GM23338 (cell line): ENCODE measurements around the gene TDP2. TPM values are rescaled to one million over a fixed set of nuclear protein-coding genes. Genes with fewer than 3 reads are reported as not detected.

Experiments used
- CREB1 ChIP-seq: fragments of 250-450 bp; sonication (Bioruptor Pico); IDR thresholded peaks from 2 replicates; pipeline ENCODE4 v1.5.0; 2020; ENCODE audit warnings: low read depth, mild to moderate bottlenecking, moderate library complexity
- ETS1 ChIP-seq: IDR thresholded peaks from 2 replicates; pipeline ENCODE4 v1.6.1; 2016; ENCODE audit warnings: antibody characterized with exemption
- EZH2 ChIP-seq: fragments of 200-600 bp; sonication (generic); IDR thresholded peaks from one replicate; pipeline ENCODE4 v1.8.0; 2017; ENCODE audit warnings: antibody characterized with exemption, mild to moderate bottlenecking, low read depth; ENCODE audit not compliant: unreplicated experiment
- EZH2phosphoT487 ChIP-seq: fragments of 200-600 bp; sonication (generic); IDR thresholded peaks from one replicate; pipeline ENCODE4 v1.8.1; 2018; ENCODE audit warnings: antibody characterized with exemption; ENCODE audit not compliant: unreplicated experiment
- JUNB ChIP-seq: IDR thresholded peaks from one replicate; pipeline ENCODE4 v1.6.1; 2016; ENCODE audit warnings: antibody characterized with exemption; ENCODE audit not compliant: unreplicated experiment
- NANOG ChIP-seq: IDR thresholded peaks from 2 replicates; pipeline ENCODE4 v1.6.1; 2016; ENCODE audit warnings: antibody characterized with exemption, borderline replicate concordance
- POLR2AphosphoS5 ChIP-seq: IDR thresholded peaks from 2 replicates; pipeline ENCODE4 v1.6.1; 2016; ENCODE audit warnings: antibody characterized with exemption, low read depth
- REST ChIP-seq: IDR thresholded peaks from one replicate; pipeline ENCODE4 v1.6.1; 2018; ENCODE audit warnings: antibody characterized with exemption; ENCODE audit not compliant: unreplicated experiment
- STAT1 ChIP-seq: IDR thresholded peaks from one replicate; pipeline ENCODE4 v1.6.1; 2016; ENCODE audit warnings: antibody characterized with exemption; ENCODE audit not compliant: unreplicated experiment
- ZNF114 ChIP-seq: fragments of 250-450 bp; sonication (Bioruptor Pico); IDR thresholded peaks from 2 replicates; pipeline ENCODE4 v1.5.0; 2020; ENCODE audit warnings: mild to moderate bottlenecking, moderate library complexity
- ZNF331 ChIP-seq: fragments of 250-450 bp; sonication (Bioruptor Pico); IDR thresholded peaks from 2 replicates; pipeline ENCODE4 v1.5.0; 2020; ENCODE audit warnings: low read depth, mild to moderate bottlenecking, moderate library complexity
- ZNF462 ChIP-seq: fragments of 250-450 bp; sonication (Bioruptor Pico); IDR thresholded peaks from 2 replicates; pipeline ENCODE4 v1.5.0; 2020; ENCODE audit warnings: mild to moderate bottlenecking, moderate library complexity
- polyA plus RNA-seq: library from polyadenylated mRNA; unstranded; fragments of >200 nt; fragmentation: Nextera tagmentation; extraction: Ambion mirVana; gene quantifications from 2 replicates; pipeline ENCODE4 v1.2.1, GENCODE V29; 2016
- total RNA-seq: library from RNA; depleted of rRNA; stranded (reverse); fragments of >200 nt; shearing (Covaris generic); gene quantifications from 2 replicates; pipeline ENCODE4 v1.2.3, GENCODE V29; 2014

The TDP2 gene
- total and polyA plus RNA-seq, 2 experiments from 2014 or later, result 46.8 to 47.8 TPM

- no peak for TF ChIP-seq ZNF462 (CRISPR knock-in tag)
- no peak for TF ChIP-seq ZNF114
- TF ChIP-seq EZH2phosphoT487, result no peak
- no peak for TF ChIP-seq NANOG
- TF ChIP-seq POLR2AphosphoS5, result no peak
- TF ChIP-seq ETS1, result no peak
- TF ChIP-seq ZNF331 (CRISPR knock-in tag), result no peak
- no peak for TF ChIP-seq EZH2
- no peak for TF ChIP-seq CREB1 (CRISPR knock-in tag)
- no peak for TF ChIP-seq REST
- TF ChIP-seq JUNB, result no peak
- TF ChIP-seq STAT1, result no peak
These were observed 11.5 kb downstream of the TDP2 start (continued) for GRCh38 chr6:24655215-24655614.
